GM12801 (cell line): ENCODE results near the gene EIF3I.

ENCODE experiments used
- TF ChIP-seq, protein P1 (sequence below): IDR thresholded peaks from one replicate; pipeline ENCODE4 v1.5.1; 2011; ENCODE audit warnings: control low read depth; ENCODE audit not compliant: insufficient read length; ENCODE audit errors: extremely low read depth

Gene EIF3I

DNA sequence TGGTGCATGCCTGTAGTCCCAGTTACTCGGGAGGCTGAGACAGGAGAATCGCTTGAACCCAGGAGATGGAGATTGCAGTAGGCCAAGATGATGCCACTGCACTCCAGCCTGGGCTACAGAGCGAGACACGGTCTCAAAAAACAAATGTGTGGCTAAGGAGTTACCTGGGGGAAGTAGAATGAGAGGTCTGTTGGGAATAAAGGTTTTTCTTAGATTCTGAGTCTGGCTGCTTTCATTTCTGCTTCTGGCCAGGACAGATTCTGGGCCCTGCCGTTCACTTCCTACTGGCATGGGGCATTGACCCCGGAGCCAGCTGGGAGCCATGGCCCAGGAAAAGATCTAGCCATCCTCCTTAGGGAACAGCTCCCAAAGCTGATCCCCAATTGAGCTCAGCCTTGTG lies 13.7 kb upstream of the EIF3I start:
- TF ChIP-seq, protein P1, sequence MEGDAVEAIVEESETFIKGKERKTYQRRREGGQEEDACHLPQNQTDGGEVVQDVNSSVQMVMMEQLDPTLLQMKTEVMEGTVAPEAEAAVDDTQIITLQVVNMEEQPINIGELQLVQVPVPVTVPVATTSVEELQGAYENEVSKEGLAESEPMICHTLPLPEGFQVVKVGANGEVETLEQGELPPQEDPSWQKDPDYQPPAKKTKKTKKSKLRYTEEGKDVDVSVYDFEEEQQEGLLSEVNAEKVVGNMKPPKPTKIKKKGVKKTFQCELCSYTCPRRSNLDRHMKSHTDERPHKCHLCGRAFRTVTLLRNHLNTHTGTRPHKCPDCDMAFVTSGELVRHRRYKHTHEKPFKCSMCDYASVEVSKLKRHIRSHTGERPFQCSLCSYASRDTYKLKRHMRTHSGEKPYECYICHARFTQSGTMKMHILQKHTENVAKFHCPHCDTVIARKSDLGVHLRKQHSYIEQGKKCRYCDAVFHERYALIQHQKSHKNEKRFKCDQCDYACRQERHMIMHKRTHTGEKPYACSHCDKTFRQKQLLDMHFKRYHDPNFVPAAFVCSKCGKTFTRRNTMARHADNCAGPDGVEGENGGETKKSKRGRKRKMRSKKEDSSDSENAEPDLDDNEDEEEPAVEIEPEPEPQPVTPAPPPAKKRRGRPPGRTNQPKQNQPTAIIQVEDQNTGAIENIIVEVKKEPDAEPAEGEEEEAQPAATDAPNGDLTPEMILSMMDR, result no peak

DNA sequence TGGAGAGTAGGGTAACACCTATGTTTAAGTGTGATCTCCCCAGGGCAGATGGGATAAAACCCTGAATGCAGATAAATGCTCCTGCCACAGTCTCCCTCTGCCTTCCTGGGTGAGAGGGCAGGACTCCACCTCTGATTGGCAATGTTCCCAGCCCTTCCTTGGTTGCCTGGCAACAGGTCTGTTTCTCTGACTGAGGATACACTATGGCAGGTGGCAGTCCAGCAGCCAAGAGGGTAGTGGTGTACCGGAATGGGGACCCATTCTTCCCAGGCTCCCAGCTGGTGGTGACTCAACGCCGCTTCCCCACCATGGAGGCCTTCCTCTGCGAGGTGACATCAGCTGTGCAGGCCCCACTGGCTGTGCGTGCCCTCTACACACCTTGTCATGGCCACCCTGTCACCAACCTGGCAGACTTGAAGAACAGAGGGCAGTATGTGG lies 13.3 kb upstream of the EIF3I start, which contains the start of gene DCDC2B:
DCDC2B (plus strand) TSS at position 199 of the 438 bp plus-strand sequence; CDS start at position 204, 5 bp downstream.
- TF ChIP-seq, protein P1, result no peak

DNA sequence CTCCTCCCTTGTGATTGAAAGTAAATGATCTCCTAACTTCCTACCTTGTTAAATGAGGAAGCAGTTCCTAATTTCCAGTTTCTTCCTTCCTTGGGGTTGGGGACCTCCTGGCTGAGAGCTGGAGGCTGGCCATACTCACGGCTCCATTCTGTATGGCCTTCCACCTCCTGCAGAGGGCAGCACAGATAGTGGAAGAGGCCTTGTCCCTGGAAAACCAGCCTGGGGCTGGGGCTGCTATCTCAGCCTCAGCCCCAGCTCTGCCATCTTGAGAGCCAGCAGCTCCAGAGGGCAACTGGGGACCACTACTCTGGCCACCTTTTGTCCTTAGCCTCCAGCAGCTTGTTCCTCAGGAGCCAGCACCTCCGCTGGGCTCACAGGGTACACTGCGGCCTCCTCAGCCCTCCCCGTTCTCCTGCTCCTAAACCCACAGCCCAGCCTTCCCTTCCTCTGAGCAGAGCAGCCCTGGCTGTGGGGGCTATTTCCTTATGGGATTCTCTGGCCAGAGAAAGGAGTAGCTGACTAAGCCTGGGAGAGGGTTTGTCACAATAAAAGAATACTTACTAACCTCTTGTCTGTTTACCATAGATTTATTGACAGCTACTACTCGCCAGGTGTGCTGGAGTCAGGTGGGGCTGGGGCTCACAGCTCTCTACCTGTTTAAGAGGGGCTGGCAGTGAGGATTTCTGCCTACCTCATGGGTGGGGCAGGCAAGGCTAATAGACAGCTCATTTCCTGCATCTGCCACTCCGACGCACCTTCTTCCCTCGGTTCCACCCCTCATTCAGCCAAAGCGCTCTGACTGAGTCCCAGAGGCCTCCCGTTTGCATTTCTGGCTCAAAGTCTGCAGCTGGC lies 6.4 kb upstream of the EIF3I start:
- TF ChIP-seq, protein P1, result no peak

DNA sequence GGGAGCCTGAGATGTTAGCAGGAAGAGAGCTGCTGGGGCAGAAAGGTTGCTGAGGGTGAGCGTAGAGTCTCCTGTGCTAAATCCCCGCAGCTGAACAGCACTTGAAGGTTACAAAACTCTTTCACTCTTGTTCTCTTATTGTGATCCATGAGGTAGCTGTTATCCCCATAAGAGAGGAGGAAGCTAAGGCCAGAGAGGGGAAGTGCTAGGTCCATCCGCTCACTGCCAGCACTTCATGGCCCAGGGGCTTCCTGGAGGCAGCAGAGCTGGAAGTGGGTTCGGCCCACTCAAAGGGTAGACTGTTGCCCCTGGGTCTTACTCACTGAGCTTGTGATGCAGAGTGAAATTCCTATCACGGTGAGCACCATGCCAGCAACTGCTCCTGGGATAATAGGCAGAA lies 5.6 kb upstream of the EIF3I start:
- TF ChIP-seq, protein P1, result no peak

DNA sequence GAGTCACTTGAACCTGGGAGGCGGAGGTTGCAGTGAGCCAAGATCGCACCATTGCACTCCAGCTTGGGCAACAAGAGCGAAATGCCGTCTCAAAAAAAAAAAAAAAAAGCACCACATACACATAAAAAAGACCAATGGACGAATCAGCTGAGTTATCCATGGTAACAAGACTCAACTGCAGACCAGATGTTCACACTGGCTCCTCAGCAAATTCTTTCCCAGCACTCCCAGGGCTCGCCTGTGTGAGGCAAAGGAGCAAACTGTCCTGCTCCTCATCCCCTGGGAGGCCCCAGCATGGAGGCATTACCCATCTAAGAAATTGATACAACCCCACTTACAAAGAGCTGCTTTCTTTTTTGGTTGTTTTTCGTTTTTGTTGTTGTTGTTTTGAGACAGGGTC lies 3.2 kb upstream of the EIF3I start:
- TF ChIP-seq, protein P1, result no peak

DNA sequence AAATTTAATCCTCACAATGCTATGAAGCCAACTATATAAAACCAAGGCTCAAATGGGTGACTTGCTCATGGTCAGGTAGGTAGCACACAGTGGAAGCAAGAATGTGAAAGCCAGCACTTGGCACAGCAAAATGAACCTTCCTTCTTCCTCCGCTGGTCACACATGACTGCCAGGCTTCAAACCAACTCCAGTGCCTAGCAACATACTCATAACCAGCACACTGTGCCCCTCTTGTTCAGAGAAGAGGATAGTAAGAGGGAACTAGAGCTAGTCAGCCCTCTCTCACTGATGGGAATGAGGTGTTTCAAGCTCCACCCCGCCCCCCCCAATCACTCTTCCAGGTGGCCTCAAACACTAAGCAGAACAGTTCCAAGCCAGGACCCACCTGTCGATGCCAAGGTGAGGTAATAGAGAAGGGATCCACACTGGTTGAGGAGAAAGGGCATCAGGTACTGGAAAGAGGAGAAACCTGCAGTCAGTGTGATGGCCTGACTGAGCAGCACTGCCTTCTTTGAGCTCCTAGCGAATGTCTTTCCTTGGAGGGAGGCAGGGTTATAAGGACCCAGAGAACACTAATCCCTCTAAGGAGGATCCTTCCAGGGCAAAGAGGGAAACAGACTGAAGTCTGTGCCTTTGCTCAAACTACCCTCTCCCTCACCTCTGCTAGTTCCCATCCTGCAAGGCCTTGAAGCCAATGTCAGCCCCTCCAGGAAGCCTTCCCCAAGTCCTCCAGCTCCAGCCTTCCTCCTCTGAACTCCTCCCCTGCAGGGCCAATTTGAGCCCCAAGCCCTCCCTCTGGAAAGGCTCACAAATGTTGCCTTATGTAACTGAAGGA lies 1.2 kb upstream of the EIF3I start:
- TF ChIP-seq, protein P1, result no peak

DNA sequence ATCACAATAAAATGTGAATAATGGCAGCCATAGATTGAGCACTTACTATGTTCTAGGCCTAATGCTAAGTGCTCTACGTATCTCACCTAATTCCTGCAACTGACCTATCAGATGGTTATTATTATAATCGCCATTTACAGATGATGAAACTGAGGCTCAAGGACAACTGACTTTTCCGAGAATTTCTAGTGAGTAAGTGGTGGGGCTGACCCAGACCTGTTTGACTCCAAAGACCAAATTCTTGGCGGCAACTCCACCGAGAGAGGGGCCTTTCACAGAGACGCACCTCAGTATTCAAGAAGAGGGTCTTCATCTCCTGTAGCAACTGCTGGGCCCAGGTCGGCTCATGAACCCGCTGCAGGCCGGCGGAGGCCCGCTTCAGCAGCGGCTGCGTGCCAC lies 627 bp upstream of the EIF3I start:
- TF ChIP-seq, protein P1, result no peak
